WTC11 (cell line): ENCODE data around the gene NTN4. TPM values are rescaled to one million over a fixed set of nuclear protein-coding genes. Genes with fewer than 3 reads are reported as not detected.

Experiments
- ATAC-seq: fragments of 200-7000 bp; cut with Tn5 transposase; 2 replicates; pipeline ENCODE4 v1.10.0; 2021; ENCODE audit warnings: mild to moderate bottlenecking, moderate library complexity
- CTCF ChIA-PET: fragments of 300-600 bp; sonication (Branson Sonifier 250); formaldehyde crosslinking; loops from one replicate; lab custom pipeline; 2021; ENCODE audit warnings: antibody characterized with exemption; lab: Charles Lee
- POLR2A ChIA-PET: fragments of 350-600 bp; sonication (Branson Sonifier 250); formaldehyde crosslinking; loops from one replicate; lab custom pipeline; 2021; ENCODE audit warnings: antibody characterized with exemption; lab: Charles Lee
- DNase-seq: peaks from one replicate; pipeline ENCODE4 v3.0.0; 2021; ENCODE audit warnings: low spot score
- H3K27ac Mint-ChIP-seq: 2 replicates; pipeline ENCODE4 v1.8.0; 2021; ENCODE audit warnings: mixed read lengths
- H3K27me3 Mint-ChIP-seq: 2 replicates; pipeline ENCODE4 v1.8.0; 2021; ENCODE audit warnings: low read depth, mild to moderate bottlenecking, moderate library complexity, mixed read lengths
- H3K36me3 Mint-ChIP-seq: 2 replicates; pipeline ENCODE4 v1.8.0; 2021; ENCODE audit warnings: mixed read lengths
- H3K4me1 Mint-ChIP-seq: 2 replicates; pipeline ENCODE4 v1.8.0; 2022; ENCODE audit warnings: mixed read lengths
- H3K4me3 Mint-ChIP-seq: 2 replicates; pipeline ENCODE4 v1.8.0; 2021; ENCODE audit warnings: mild to moderate bottlenecking, moderate library complexity, mixed read lengths
- H3K9me3 Mint-ChIP-seq: 2 replicates; pipeline ENCODE4 v1.8.0; 2021; ENCODE audit warnings: mixed read lengths
- CREB1 ChIP-seq: sonication (generic); formaldehyde crosslinking; IDR thresholded peaks from 2 replicates; pipeline ENCODE4 v1.8.0; 2023; ENCODE audit warnings: mild to moderate bottlenecking, missing genetic modification reagents
- ESRRA ChIP-seq: sonication (generic); formaldehyde crosslinking; IDR thresholded peaks from 2 replicates; pipeline ENCODE4 v1.8.1; 2022; ENCODE audit warnings: mild to moderate bottlenecking, missing genetic modification reagents, borderline replicate concordance
- GRHL2 ChIP-seq: fragments of 250-450 bp; sonication (Bioruptor Pico); IDR thresholded peaks from 2 replicates; pipeline ENCODE4 v1.8.0; 2022; ENCODE audit warnings: mild to moderate bottlenecking, moderate library complexity; ENCODE audit not compliant: insufficient replicate concordance, severe bottlenecking
- HMGA2 ChIP-seq: fragments of 250-450 bp; sonication (Bioruptor Pico); IDR thresholded peaks from 2 replicates; pipeline ENCODE4 v1.4.0; 2021; ENCODE audit warnings: mild to moderate bottlenecking, moderate library complexity
- IRF2 ChIP-seq: sonication (generic); formaldehyde crosslinking; IDR thresholded peaks from 2 replicates; pipeline ENCODE4 v1.8.0; 2022; ENCODE audit warnings: low read depth, missing genetic modification reagents, borderline replicate concordance
- JUN ChIP-seq: sonication (generic); formaldehyde crosslinking; IDR thresholded peaks from 2 replicates; pipeline ENCODE4 v1.8.0; 2023; ENCODE audit warnings: mild to moderate bottlenecking, missing genetic modification reagents
- KAT7 ChIP-seq: sonication (generic); formaldehyde crosslinking; IDR thresholded peaks from 2 replicates; pipeline ENCODE4 v1.8.1; 2023; ENCODE audit warnings: missing genetic modification reagents, mild to moderate bottlenecking, borderline replicate concordance
- NFATC4 ChIP-seq: fragments of 250-450 bp; sonication (Bioruptor Pico); IDR thresholded peaks from 2 replicates; pipeline ENCODE4 v1.9.0; 2021; ENCODE audit warnings: mild to moderate bottlenecking
- SMAD3 ChIP-seq: sonication (generic); formaldehyde crosslinking; IDR thresholded peaks from 2 replicates; pipeline ENCODE4 v1.8.0; 2022; ENCODE audit warnings: missing genetic modification reagents, mild to moderate bottlenecking, borderline replicate concordance
- SOX15 ChIP-seq: fragments of 250-450 bp; sonication (Bioruptor Pico); IDR thresholded peaks from 2 replicates; pipeline ENCODE4 v1.9.0; 2021; ENCODE audit warnings: mild to moderate bottlenecking
- TCF7 ChIP-seq: sonication (generic); formaldehyde crosslinking; IDR thresholded peaks from 2 replicates; pipeline ENCODE4 v1.8.0; 2022; ENCODE audit warnings: mild to moderate bottlenecking, low read depth, missing genetic modification reagents, moderate library complexity
- TP53 ChIP-seq: sonication (generic); formaldehyde crosslinking; IDR thresholded peaks from 2 replicates; pipeline ENCODE4 v1.8.1; 2023; ENCODE audit warnings: mild to moderate bottlenecking, missing genetic modification reagents
- ZBTB21 ChIP-seq: sonication (generic); formaldehyde crosslinking; IDR thresholded peaks from 2 replicates; pipeline ENCODE4 v1.8.1; 2023; ENCODE audit warnings: mild to moderate bottlenecking, missing genetic modification reagents, borderline replicate concordance
- ZNF121 ChIP-seq: sonication (generic); formaldehyde crosslinking; IDR thresholded peaks from 2 replicates; pipeline ENCODE4 v1.8.0; 2023; ENCODE audit warnings: missing genetic modification reagents
- ZNF219 ChIP-seq: sonication (generic); formaldehyde crosslinking; IDR thresholded peaks from 2 replicates; pipeline ENCODE4 v1.8.0; 2023; ENCODE audit warnings: missing genetic modification reagents, mild to moderate bottlenecking, borderline replicate concordance
- ZNF396 ChIP-seq: fragments of 250-450 bp; sonication (Bioruptor Pico); IDR thresholded peaks from 2 replicates; pipeline ENCODE4 v1.8.0; 2021; ENCODE audit warnings: mild to moderate bottlenecking, moderate library complexity, borderline replicate concordance
- total RNA-seq: library from RNA; stranded (reverse); gene quantifications from 3 replicates; pipeline ENCODE4 v1.2.3, GENCODE V29; 2021
- TF ChIP-seq, protein P1 (sequence below): sonication (generic); formaldehyde crosslinking; IDR thresholded peaks from 2 replicates; pipeline ENCODE4 v1.8.1; 2022; ENCODE audit warnings: missing genetic modification reagents, borderline replicate concordance
- TF ChIP-seq, protein P2 (sequence below): sonication (generic); formaldehyde crosslinking; IDR thresholded peaks from 2 replicates; pipeline ENCODE4 v1.8.0; 2022; ENCODE audit warnings: mild to moderate bottlenecking, missing genetic modification reagents
- TF ChIP-seq, protein P3 (sequence below): fragments of 250-450 bp; sonication (Bioruptor Pico); conservative IDR thresholded peaks from 2 replicates; pipeline ENCODE4 v1.9.0; 2021; ENCODE audit warnings: mild to moderate bottlenecking
- TF ChIP-seq, protein P4 (sequence below): sonication (generic); formaldehyde crosslinking; IDR thresholded peaks from 2 replicates; pipeline ENCODE4 v1.8.1; 2022; ENCODE audit warnings: low read depth, missing genetic modification reagents, borderline replicate concordance
- TF ChIP-seq, protein P5 (sequence below): sonication (generic); formaldehyde crosslinking; IDR thresholded peaks from 2 replicates; pipeline ENCODE4 v1.8.1; 2022; ENCODE audit warnings: low read depth, mild to moderate bottlenecking, moderate library complexity, missing genetic modification reagents, borderline replicate concordance
- TF ChIP-seq, protein P6 (sequence below): sonication (generic); formaldehyde crosslinking; IDR thresholded peaks from 2 replicates; pipeline ENCODE4 v1.8.0; 2023; ENCODE audit warnings: mild to moderate bottlenecking, missing genetic modification reagents

The NTN4 gene
- total RNA-seq, 1 experiment from 2014 or later: 2.7 TPM

DNA sequence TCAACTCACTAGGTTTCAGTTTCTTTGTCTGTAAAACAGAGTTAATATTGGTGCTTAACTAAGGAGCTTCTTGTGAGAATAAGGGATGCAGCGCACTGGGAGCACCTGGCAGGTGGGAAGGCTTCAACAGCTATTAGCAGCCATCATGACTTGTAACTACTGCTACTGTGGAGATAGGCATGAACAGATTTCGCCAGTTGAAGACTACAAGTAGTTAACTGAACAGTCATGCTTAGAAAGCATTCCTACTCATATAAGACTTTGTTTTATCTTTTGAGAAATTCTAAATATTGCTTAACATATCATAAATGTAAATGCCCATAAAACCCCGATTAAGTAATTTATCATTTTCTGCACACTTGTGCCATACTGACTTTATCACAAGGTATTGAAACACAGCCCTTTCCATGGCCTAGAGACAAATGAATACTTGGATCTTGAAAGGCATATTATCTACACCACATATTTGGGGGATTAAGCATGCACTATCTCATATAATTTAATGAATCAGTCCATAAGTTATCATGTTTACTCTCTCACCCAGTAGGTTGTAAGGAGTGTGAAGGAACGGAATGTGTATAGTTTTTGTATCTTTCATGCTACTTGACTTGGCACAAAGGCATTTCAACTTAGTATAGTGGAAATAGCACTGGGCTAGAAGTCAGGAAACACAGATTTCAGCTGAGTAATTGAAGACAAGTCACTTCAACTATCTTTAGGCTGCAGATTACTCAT, 16.1 kb downstream of the NTN4 start:
- no peak overlapping the region for H3K27ac Mint-ChIP-seq
- H3K9me3 Mint-ChIP-seq: peaks cover 41% of the 10 kb centered on the region
- CTCF ChIA-PET: no interaction called here
- POLR2A ChIA-PET: no interaction called here
- DNase-seq (no peak), ATAC-seq (no peak)
- H3K4me3 Mint-ChIP-seq: no peak overlapping the region
- no peak for TF ChIP-seq GRHL2 (CRISPR knock-in tag)
- TF ChIP-seq, protein P1, sequence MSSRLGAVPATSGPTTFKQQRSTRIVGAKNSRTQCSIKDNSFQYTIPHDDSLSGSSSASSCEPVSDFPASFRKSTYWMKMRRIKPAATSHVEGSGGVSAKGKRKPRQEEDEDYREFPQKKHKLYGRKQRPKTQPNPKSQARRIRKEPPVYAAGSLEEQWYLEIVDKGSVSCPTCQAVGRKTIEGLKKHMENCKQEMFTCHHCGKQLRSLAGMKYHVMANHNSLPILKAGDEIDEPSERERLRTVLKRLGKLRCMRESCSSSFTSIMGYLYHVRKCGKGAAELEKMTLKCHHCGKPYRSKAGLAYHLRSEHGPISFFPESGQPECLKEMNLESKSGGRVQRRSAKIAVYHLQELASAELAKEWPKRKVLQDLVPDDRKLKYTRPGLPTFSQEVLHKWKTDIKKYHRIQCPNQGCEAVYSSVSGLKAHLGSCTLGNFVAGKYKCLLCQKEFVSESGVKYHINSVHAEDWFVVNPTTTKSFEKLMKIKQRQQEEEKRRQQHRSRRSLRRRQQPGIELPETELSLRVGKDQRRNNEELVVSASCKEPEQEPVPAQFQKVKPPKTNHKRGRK (CRISPR knock-in tag): no peak
- no peak for TF ChIP-seq TP53 (CRISPR knock-in tag)
- TF ChIP-seq ZBTB21 (CRISPR knock-in tag): no peak
- TF ChIP-seq, protein P2, sequence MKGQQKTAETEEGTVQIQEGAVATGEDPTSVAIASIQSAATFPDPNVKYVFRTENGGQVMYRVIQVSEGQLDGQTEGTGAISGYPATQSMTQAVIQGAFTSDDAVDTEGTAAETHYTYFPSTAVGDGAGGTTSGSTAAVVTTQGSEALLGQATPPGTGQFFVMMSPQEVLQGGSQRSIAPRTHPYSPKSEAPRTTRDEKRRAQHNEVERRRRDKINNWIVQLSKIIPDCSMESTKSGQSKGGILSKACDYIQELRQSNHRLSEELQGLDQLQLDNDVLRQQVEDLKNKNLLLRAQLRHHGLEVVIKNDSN (CRISPR knock-in tag): no peak
- no peak for TF ChIP-seq ZNF219
- no peak for TF ChIP-seq NFATC4 (CRISPR knock-in tag)
- TF ChIP-seq ESRRA (CRISPR knock-in tag): no peak
- TF ChIP-seq TCF7: no peak
- TF ChIP-seq, protein P3, sequence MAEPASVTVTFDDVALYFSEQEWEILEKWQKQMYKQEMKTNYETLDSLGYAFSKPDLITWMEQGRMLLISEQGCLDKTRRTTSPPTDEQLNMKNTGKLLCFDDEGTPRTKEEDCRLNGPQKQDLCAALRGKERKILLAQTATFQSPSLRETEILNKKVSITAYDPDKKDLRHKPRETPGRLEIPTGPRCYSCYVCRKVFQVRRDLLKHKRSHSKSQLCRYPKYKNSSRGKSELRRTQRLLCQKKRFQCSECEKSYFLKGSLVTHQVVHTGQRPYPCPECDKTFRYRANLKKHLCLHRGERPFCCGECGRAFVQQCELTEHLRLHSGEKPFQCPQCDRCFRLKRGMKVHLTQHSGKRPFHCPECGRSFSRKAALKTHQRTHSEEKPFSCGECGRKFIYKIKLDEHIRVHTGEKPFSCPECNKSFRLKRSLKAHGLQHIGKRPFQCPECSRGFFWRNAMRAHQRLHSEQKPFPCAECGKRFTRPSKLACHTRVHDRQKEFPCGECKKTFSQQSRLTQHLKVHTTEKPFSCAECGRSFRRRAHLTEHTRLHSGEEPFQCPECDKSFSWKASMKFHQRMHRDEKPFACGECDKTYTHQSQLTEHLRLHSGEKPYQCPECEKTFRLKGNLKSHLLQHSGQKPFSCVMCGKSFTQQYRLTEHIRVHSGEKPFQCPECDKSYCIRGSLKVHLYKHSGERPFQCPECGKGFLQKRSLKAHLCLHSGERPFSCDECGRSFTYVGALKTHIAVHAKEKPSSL (CRISPR knock-in tag): no peak
- no peak for TF ChIP-seq IRF2 (CRISPR knock-in tag)
- TF ChIP-seq, all 79 proteins: peak for 0
- H3K27me3 Mint-ChIP-seq: peaks cover 16% of the 10 kb centered on the region
- peaks cover 19% of the 10 kb centered on the region for H3K36me3 Mint-ChIP-seq
- H3K4me1 Mint-ChIP-seq: no peaks in the 10 kb centered on the region

DNA sequence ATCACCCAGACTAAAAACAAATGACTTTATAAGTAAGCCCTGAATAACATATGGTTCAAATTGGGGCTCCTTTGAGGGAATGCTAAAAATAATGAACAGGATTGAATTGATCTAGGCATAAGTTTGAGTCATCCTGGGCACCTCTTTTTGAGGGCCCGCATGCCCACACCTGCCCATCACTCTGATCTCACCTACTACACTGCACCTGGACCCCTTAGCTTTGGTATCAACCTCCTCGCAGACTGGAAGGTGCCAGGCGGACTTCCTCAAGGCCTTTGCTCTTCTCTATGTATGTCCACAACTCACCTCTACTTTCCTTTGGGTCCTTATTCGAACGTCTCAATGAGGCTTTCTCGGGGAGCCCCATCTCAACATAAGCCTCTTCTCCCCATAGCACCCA, 17.2 kb downstream of the NTN4 start:
- POLR2A ChIA-PET: no interaction called here
- ATAC-seq (no peak), DNase-seq (no peak)
- Mint-ChIP-seq H3K36me3 (peaks cover 19% of the 10 kb centered on the region), H3K4me3 (no peak overlapping the region), H3K27me3 (peaks cover 12% of the 10 kb centered on the region), H3K4me1 (no peaks in the 10 kb centered on the region), H3K27ac (no peak overlapping the region), H3K9me3 (peaks cover 41% of the 10 kb centered on the region)
- CTCF ChIA-PET: no interaction called here
- no peak for TF ChIP-seq CREB1 (CRISPR knock-in tag)
- TF ChIP-seq SOX15 (CRISPR knock-in tag): no peak
- TF ChIP-seq ZNF396: no peak
- TF ChIP-seq JUN (CRISPR knock-in tag): no peak
- TF ChIP-seq, protein P4, sequence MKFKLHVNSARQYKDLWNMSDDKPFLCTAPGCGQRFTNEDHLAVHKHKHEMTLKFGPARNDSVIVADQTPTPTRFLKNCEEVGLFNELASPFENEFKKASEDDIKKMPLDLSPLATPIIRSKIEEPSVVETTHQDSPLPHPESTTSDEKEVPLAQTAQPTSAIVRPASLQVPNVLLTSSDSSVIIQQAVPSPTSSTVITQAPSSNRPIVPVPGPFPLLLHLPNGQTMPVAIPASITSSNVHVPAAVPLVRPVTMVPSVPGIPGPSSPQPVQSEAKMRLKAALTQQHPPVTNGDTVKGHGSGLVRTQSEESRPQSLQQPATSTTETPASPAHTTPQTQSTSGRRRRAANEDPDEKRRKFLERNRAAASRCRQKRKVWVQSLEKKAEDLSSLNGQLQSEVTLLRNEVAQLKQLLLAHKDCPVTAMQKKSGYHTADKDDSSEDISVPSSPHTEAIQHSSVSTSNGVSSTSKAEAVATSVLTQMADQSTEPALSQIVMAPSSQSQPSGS (CRISPR knock-in tag): no peak
- TF ChIP-seq, protein P5, sequence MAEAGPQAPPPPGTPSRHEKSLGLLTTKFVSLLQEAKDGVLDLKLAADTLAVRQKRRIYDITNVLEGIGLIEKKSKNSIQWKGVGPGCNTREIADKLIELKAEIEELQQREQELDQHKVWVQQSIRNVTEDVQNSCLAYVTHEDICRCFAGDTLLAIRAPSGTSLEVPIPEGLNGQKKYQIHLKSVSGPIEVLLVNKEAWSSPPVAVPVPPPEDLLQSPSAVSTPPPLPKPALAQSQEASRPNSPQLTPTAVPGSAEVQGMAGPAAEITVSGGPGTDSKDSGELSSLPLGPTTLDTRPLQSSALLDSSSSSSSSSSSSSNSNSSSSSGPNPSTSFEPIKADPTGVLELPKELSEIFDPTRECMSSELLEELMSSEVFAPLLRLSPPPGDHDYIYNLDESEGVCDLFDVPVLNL: no peak
- no peak for TF ChIP-seq ZNF121 (CRISPR knock-in tag)
- TF ChIP-seq HMGA2: no peak
- TF ChIP-seq, protein P2 (CRISPR knock-in tag): no peak
- no peak for TF ChIP-seq SMAD3 (CRISPR knock-in tag)
- TF ChIP-seq, protein P6, sequence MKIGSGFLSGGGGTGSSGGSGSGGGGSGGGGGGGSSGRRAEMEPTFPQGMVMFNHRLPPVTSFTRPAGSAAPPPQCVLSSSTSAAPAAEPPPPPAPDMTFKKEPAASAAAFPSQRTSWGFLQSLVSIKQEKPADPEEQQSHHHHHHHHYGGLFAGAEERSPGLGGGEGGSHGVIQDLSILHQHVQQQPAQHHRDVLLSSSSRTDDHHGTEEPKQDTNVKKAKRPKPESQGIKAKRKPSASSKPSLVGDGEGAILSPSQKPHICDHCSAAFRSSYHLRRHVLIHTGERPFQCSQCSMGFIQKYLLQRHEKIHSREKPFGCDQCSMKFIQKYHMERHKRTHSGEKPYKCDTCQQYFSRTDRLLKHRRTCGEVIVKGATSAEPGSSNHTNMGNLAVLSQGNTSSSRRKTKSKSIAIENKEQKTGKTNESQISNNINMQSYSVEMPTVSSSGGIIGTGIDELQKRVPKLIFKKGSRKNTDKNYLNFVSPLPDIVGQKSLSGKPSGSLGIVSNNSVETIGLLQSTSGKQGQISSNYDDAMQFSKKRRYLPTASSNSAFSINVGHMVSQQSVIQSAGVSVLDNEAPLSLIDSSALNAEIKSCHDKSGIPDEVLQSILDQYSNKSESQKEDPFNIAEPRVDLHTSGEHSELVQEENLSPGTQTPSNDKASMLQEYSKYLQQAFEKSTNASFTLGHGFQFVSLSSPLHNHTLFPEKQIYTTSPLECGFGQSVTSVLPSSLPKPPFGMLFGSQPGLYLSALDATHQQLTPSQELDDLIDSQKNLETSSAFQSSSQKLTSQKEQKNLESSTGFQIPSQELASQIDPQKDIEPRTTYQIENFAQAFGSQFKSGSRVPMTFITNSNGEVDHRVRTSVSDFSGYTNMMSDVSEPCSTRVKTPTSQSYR: no peak
- no peak for TF ChIP-seq KAT7 (CRISPR knock-in tag)
